Measurements from ENCODE around the gene KRT37.
"Not testable (repeated sequence)": the region's sequence is repeated elsewhere in the genome, so short reads cannot be mapped to it uniquely, and the experiment has no call there.

Gene KRT37

DNA sequence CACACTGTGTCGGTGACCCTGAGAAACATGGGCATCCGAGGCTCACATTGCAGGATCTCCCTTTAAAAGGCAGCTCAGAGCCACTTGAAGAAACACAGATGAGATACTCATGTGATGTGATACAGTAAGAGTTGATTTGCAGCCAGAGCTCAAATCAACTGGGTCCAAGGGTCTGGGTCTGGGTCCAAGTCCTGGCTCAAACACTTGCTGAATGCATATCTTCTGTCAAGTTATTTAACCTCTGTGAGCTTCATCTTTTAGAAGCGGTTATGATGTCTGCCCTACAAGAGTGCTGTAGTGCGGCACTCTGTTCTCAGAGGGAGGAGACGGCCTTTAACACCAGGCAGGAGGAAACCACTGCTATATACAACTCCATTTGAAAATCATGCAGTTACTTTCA lies 10.0 kb upstream of the KRT37 start:
- in situ Hi-C loops (cut with HindIII; ENCODE audit: low pct_ligation_motif_present, low sequenced_read_pairs), result no loop called here
- no peaks in the 10 kb centered on the region for H3K36me3 ChIP-seq (replicated peaks)
- no peak overlapping the region for H3K27ac ChIP-seq
- DNase-seq, result no peak
- no peak overlapping the region for H3K4me3 ChIP-seq (ENCODE audit: low read depth, low read length)
- H3K27me3 ChIP-seq (replicated peaks), result no peaks in the 10 kb centered on the region
- TF ChIP-seq, protein P1, sequence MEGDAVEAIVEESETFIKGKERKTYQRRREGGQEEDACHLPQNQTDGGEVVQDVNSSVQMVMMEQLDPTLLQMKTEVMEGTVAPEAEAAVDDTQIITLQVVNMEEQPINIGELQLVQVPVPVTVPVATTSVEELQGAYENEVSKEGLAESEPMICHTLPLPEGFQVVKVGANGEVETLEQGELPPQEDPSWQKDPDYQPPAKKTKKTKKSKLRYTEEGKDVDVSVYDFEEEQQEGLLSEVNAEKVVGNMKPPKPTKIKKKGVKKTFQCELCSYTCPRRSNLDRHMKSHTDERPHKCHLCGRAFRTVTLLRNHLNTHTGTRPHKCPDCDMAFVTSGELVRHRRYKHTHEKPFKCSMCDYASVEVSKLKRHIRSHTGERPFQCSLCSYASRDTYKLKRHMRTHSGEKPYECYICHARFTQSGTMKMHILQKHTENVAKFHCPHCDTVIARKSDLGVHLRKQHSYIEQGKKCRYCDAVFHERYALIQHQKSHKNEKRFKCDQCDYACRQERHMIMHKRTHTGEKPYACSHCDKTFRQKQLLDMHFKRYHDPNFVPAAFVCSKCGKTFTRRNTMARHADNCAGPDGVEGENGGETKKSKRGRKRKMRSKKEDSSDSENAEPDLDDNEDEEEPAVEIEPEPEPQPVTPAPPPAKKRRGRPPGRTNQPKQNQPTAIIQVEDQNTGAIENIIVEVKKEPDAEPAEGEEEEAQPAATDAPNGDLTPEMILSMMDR (IDR thresholded peaks at IDR 0.05; ENCODE audit: low read depth, low read length, missing control alignments), result no peak

DNA sequence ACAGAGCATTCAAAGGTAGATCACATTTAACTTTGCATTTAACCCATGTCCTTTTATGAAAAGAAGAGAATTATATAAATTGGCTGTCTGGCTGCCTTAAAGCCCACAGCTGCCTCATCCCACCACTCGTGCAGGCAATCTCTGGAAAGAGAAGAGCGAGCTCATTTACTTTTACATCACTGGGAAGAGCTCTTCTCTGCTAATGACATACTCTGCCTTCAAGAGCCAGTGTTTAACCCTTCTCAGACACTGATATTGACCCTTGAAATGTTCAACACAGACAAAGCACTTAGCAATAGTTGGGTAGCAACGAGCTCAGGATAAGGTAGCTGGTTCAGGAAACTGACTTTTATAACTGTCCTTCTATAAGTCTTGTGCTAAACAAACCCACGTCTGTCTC lies 9.6 kb upstream of the KRT37 start:
- no peak overlapping the region for H3K27ac ChIP-seq
- in situ Hi-C loops (cut with HindIII; ENCODE audit: low pct_ligation_motif_present, low sequenced_read_pairs), result no loop called here
- no peak overlapping the region for H3K4me3 ChIP-seq (ENCODE audit: low read depth, low read length)
- no peak for DNase-seq
- H3K36me3 ChIP-seq (replicated peaks), result no peaks in the 10 kb centered on the region
- no peaks in the 10 kb centered on the region for H3K27me3 ChIP-seq (replicated peaks)
- TF ChIP-seq, protein P1 (IDR thresholded peaks at IDR 0.05; ENCODE audit: low read depth, low read length, missing control alignments), result no peak

DNA sequence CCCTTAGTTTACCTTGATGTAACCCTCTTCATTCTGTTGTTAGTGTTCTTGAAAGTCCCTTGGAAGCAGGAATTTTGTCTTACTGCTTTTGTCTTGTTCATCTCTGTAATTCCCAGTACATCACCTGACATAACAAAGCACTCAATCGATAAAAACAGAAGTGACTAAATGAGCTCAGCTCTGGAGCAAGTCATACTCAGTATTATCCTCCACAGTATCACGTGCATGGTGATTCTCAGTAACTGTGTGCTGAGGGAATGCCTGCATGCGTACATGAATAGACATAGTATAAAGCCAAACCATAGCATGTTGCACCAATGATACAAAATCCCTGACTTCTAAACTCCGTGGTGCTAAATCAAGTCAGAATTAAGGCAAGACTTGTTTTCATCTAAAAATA lies 9.2 kb upstream of the KRT37 start:
- in situ Hi-C loops (cut with HindIII; ENCODE audit: low pct_ligation_motif_present, low sequenced_read_pairs), result no loop called here
- Histone ChIP-seq H3K27ac (no peak overlapping the region), H3K4me3 (ENCODE audit: low read depth, low read length) (no peak overlapping the region), H3K27me3 (replicated peaks) (no peaks in the 10 kb centered on the region), H3K36me3 (replicated peaks) (no peaks in the 10 kb centered on the region)
- no peak for DNase-seq
- TF ChIP-seq, protein P1 (IDR thresholded peaks at IDR 0.05; ENCODE audit: low read depth, low read length, missing control alignments), result no peak

DNA sequence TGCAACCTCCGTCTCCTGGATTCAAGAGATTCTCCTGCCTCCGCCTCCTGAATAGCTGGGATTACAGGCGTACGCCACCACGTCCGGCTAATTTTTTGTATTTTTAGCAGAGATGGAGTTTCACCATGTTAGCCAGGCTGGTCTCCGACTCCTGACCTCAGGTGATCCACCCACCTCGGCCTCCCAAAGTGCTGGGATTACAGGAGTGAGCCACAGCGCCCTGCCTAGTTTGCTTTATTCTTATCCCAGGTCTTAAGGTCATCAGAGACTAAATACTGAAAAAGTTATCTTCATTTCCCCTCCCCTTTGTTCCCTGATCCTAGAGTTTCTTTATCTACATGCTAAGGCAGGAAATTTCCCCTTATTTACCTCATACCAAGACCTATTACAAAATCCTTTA lies 6.0 kb upstream of the KRT37 start:
- H3K36me3 ChIP-seq (replicated peaks); DNase-seq; H3K4me3 ChIP-seq (ENCODE audit: low read depth, low read length); H3K27me3 ChIP-seq (replicated peaks); H3K27ac ChIP-seq; in situ Hi-C loops (cut with HindIII; ENCODE audit: low pct_ligation_motif_present, low sequenced_read_pairs): not testable (repeated sequence)

DNA sequence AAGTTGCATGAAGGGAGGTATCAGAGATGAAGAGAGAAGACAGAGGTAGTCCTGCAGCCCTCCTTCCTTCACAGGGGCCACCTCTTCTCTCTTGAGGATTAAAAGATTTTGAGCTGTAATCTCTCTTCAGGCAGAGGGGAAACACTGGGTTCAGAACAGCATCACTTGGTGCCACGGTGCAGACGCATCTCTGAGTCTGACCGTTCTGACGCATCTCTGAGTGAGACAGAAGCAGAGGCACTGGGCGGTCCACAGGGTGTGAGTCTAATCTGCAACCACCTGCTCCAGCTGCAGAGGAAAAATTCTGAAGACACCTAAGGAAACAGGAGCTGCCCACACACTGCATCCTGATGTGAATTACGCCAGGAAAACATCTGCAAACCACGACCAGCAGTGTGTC lies 5.3 kb upstream of the KRT37 start:
- in situ Hi-C loops (cut with HindIII; ENCODE audit: low pct_ligation_motif_present, low sequenced_read_pairs), result no loop called here
- H3K27ac ChIP-seq, result no peak overlapping the region
- TF ChIP-seq, protein P1 (IDR thresholded peaks at IDR 0.05; ENCODE audit: low read depth, low read length, missing control alignments), result no peak
- H3K4me3 ChIP-seq (ENCODE audit: low read depth, low read length), result no peak overlapping the region
- DNase-seq, result no peak
- no peaks in the 10 kb centered on the region for H3K36me3 ChIP-seq (replicated peaks)
- no peaks in the 10 kb centered on the region for H3K27me3 ChIP-seq (replicated peaks)

DNA sequence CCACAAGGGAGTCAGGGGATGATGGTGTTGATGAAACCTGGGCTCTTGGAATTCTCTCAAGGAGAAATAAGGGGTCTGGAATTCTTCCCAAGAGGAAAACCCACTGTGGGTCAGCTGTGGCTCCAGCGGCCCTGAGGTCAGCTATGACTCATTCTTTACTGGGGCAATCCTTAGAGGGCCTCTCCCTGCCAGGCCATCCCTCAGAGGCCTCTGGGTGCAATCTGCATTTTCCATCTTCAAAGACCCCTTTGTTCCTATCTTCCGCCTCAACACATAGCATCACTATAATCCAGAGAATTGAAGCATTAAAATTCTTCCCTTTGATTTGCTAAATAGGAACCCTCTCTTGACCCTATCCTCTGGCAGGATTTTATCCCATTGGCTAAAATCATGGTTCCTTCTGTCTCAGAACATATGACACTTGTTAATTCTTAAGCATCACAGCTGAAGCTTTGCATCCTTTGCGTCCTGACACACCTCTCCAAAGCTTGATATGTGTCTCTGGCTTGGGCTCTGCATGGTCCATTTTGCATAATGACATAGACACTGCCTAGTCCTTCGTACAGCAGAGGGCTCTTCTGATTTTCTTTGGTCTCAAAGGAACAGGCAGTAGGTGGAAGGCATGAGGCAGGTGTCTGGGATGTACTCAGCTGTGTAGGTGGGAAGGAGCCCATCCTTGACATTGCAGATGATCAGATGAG lies 4.4 kb upstream of the KRT37 start:
- in situ Hi-C loops (cut with HindIII; ENCODE audit: low pct_ligation_motif_present, low sequenced_read_pairs), result no loop called here
- H3K36me3 ChIP-seq (replicated peaks), result no peaks in the 10 kb centered on the region
- no peaks in the 10 kb centered on the region for H3K27me3 ChIP-seq (replicated peaks)
- no peak overlapping the region for H3K27ac ChIP-seq
- DNase-seq, result no peak
- TF ChIP-seq, protein P1 (IDR thresholded peaks at IDR 0.05; ENCODE audit: low read depth, low read length, missing control alignments), result no peak
- H3K4me3 ChIP-seq (ENCODE audit: low read depth, low read length), result no peak overlapping the region

DNA sequence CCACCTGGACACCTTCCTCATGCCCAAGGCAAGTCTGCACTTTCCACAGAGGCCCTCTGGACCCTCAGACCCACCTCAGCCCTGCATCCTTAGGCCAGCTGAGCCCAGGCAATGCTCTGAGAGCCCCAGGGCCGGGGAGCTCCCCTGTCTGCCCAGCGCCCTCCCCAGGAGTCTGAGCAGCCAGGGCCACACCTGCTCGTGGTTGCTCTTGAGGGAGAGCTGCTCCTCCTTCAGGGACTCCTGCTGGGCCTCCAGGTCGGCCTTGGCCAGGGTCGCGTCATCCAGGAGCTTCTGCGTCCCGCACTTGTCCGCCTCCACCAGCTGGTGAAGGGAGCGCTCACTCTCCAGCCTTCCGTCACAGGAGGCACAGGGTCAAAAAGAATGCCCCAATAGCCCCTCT lies 1.8 kb downstream of the KRT37 start:
- H3K4me3 ChIP-seq (ENCODE audit: low read depth, low read length); in situ Hi-C loops (cut with HindIII; ENCODE audit: low pct_ligation_motif_present, low sequenced_read_pairs); DNase-seq; H3K27ac ChIP-seq; H3K36me3 ChIP-seq (replicated peaks); H3K27me3 ChIP-seq (replicated peaks): not testable (repeated sequence)

Measured in brain microvascular endothelial cell (primary cell).